Activated CD4-positive, alpha-beta T cell treated with anti-CD3 and anti-CD28 coated beads for 48 hours (primary cell): Measurements from ENCODE around the gene ENDOD1.
"Not testable (repeated sequence)": the region's sequence is repeated elsewhere in the genome, so short reads cannot be mapped to it uniquely, and the experiment has no call there.

Experiments used
- DNase-seq: peaks from one replicate; pipeline ENCODE4 v3.0.0-alpha.2; 2020

ENDOD1 gene

DNA sequence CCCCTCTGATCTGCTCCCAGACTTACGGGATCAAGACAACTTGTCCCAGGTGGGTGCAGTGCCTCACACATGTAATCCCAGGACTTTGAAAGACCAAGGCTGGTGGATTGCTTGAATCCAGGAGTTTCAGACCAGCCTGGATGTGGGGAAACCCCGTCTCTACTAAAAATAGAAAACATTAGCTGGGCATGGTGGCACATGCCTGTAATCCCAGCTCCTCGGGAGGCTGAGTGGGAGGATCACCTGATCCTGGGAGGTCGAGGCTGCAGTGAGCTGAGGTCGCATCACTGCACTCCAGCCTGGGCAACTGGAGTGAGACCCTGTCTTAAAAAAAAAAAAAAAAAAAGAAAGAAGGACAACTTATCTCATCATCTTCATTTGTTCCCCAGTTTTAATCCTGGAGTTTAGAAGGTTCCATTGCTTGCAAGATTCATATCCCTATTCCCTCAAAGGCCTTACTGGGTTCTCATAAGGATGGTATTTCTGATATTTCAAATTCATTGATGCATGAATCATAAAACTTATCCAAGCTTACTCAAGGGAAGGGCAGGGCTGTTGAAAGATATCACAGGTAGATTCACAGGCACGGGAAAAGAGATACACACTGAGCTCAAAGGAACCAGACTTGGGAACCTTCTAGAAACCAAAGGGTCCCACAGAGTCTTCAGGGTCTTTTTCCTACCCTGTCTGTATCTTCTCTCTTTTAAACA, 14.6 kb downstream of the ENDOD1 start:
- DNase-seq, result no peak

DNA sequence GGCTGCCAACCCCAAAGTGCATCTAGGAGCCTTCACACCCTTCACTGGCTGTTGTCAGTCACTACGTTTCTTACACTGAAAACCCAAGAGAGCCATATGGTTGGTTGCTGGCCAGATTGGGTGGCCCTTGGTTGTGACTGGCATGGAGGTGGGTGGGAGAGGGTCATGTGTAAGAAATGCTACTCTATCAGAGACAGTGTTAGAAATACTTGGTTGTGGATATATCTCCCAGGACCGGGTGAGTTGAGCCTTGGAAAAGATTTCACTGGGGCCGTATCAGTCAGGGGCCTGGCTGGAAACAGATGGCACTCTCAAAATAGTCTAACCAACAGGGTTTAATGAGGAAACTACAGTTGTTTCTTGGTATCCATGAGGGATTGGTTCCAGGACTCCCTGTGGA, 15.2 kb downstream of the ENDOD1 start:
- DNase-seq, result no peak

DNA sequence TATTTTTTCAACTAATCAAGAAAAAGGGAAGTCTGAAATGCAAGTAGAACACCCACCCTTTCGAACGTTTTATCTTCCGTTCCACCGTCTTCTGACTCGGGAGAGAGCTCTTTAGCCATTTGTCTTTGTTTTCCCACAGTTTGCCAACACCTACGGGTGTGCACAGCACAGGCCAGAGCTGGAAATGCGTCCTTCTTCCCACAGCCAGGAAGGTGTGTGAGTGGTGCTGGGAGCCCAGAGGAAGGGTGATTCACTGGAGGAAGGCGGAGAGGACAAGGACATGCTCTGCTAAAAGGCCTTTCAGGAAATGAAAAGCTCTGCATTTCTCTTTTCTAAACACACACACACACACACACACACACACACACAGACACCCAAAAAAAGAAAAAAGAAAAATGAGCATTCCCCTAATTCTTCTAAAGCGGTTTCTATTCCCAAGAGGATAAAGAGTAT, 18.5 kb downstream of the ENDOD1 start:
- DNase-seq, result no peak

DNA sequence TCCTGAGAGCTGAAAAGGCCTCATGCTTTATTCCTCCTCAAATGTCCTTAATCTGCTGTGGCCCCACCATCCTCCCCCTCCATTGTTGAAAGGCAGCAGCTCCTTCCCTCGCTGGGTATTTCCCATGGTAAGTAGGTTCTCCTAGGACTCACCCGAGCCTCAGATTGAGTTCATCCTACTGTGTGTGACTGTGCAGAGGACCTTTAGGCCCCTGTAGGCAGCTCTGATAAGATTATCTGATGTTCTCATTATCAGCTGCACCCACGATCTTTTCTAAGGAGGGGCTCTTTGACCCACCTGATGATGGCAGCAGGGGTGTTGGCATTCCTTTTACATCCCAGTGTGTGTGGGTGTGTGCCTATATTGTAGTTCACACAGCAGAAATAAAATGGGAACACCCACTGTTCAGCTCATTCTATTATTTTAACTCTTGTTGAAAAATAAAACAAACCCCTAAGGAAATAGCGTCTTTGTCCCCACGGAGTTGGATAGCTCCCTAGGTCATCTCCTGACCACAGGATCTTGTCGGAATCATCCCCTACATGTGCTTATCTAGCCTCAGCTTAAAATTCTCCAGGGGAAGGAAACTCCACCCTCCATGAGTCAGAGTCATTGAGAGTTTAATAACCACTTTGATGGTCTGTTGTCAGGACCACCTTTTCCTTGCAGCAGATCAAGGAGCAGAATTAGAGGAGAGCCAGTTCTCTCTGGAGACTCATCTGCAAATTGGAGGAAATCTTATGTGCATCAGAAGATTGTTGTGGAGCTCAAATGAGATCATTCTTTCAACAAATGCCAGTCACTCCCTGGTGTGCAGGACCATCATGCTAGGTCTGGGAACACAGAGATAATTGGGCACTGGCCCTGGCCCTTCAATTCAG, 19.3 kb downstream of the ENDOD1 start:
- DNase-seq, result no peak

DNA sequence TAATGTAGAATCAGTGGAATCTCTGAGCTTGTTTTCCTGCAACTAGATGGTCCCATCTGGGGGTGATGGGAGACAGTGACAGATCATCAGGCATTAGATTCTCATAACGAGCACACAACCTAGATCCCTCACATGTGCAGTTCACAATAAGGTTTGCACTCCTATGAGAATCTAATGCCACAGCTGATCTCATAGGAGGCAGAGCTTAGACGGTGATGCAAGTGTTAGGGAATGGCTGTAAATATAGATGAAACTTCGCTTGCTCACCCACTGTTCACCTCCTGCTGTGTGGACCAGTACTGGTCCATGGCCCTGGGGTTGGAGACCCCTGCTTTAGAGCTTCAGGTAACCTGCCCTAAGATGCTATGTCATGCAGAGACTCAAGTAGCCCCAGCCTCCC, 21.8 kb downstream of the ENDOD1 start:
- not testable (repeated sequence) for DNase-seq

DNA sequence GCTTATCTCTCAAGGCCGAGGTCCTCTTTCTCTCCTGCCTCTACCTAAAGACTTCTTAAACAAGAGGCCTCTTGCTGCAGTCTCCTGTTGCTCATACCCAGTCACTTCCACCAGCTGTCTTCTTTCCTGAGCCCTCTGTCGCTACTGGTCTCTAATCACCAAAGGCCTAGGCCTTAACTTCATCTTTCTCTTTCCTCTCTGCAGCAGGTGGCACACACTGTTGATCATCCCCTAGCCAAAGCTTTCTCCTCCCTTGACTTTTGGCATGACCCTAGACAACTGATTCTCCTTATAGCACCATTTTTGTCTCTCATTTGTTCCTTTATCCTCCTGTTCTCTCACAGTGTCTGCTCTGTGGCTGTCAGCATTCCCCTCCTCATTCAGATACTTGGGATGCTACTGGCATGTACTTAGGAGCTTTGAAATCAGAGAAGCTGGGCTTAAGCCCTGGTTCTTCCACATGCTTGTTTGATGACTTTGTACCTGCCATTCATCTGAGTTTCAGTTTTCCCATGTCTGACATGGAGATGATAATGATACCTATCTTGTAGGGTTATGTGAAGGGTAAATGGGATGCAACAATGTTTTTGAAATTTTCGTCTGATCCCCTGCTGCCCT, 22.4 kb downstream of the ENDOD1 start:
- no peak for DNase-seq

DNA sequence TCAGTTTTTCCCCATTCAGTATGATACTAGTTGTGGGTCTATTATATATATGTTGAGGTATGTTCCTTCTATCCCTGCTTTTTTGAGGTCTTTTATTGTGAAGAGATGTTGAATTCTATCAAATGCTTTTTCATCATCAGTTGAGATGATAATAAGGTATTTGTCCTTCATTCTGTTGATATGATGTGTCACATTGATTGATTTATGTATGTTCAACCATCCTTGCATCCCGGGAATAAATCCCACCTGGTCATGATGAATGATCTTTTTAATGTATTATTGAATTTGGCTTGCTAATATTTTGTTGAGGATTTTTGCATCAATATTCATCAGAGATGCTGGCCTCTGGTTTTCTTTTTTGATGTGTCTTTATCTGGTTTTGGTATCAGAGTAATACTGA, 26.0 kb downstream of the ENDOD1 start:
- no peak for DNase-seq

DNA sequence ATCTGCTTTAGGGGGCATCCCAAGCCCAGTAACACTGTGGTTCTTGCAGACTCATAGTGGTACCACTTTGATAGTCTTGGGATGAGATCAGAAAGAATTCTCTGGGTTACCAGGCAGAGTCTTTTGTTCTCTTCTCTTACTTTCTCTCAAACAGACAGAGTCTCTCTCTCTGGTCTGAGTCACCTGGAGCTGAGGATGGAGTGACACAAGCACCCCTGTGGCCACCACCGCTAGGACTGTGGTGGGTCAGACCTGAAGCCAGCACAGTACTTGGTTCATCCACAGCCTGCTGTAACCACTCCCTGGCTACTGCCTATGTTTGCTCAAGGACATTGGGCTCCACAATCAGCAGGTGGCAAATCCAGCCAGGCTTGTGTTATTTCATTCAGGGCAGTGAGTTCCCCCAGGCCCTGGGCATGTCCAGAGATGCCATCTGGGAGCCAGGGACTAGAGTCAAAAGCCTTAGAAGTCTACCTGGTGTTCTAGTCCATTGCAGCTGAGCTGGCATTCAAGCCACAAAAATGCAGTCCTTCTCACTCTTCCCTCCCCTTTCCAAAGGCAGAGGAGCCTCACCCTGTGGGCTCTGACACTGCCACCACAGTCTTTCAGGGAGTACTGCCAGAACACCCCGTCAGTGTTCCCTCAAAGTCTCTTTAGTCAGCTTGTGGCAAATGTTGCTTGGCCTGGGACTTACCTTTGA, 29.9 kb downstream of the ENDOD1 start:
- no peak for DNase-seq

DNA sequence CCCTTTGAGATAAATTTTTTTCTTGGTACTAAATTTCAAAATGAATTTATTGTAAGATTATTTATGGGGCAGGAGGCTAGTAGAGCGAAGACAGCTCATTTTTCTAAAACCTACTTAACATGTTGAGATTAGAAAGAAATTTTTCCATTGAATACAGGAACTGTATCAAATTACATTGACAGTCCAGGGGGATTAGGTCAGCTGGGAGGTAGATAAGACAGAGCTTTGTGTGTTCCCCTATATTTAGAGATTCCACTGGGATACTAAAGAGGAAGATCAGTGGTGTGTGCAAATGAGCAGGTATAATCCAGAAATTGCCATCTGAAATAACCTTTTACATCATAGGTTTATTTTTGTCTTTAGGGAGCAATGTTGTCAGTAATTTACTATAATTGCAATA, 32.1 kb downstream of the ENDOD1 start:
- DNase-seq, result no peak

DNA sequence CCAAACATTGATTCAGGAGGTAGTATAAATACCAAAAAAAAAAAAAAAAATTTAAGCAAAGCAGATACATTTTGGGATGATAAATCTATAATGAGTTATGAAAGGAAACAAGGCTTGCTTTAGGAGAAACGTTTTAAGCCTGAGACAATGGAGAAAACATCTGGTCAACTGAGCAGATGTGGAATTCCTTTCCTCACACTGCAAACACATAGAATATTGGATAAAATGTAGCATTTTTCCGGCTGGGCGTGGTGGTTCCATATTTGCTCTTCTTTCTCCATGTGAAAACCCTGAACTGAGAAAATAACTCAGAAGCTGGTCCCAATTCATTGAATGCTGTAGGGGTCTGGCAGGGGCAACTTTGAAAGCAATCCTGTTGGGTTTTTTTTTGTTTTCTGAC, 33.9 kb downstream of the ENDOD1 start:
- DNase-seq, result no peak

DNA sequence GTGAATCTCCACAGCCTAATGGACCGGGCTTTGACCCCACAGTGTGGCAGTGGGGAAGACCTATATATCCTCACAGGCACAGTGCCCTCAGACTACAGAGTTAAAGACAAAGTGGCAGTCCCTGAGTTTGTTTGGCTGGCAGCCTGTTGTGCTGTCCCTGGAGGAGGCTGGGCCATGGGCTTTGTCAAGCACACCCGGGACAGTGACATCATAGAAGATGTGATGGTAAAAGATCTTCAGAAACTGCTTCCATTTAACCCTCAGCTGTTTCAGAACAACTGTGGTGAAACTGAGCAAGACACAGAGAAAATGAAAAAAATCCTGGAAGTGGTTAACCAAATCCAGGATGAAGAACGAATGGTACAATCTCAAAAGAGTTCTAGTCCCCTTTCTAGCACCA, 39.0 kb downstream of the ENDOD1 start:
- DNase-seq, result no peak

DNA sequence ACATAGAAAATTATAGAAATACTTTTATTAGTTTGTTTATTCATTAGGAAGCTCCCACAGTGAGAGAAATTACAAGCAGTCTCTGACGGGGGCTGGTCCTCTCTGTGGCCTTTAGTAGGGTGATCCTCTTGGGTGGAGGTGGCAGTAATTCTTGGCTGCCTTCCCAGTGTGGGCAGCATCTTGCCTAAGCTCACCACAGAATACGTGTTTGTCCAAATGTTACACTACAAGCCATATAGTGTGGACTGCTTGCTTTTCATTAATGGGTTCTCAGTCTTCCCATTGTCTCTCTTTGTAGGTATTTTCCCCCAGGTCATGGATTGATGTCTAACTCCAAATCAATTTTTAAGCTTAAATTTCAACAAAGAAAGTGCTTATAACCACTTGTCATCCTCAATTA, 43.3 kb downstream of the ENDOD1 start:
- no peak for DNase-seq

DNA sequence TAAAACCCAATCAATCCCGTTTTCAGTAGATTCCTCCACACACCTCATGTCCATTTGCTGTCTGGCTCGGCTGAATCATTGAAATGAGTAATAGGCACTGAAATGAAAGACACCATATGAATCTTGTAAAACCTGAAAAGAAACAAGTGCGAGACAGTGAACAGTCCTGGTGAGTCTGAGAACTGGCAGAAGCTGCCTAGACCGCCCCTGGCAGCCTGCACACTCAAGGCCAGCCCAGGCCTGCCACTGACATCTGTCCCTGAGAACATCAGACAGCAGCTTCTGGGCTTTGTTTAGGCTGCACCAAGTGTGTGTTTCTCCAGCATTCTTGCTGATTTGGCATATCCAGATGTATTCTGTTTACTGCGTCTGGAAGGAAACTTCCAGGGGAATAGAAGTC, 44.8 kb downstream of the ENDOD1 start:
- no peak for DNase-seq

DNA sequence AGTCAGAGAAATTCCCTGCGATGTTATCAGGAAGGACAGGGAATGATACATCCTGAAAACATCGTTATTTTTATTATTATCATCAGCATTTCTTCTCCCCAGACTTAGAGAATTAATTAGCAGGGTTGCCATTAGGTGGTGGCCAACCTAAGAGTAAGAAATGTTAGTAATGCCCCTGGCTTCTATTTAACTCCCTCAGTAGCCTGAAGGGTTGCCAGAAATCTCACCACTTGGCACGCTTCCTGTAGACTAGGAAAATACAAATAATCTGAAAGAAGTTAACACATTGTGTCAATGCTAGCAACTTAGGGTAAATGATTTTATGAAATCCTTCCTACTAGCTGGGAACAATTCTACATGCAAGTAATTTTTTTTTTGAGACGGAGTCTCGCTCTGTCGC, 45.5 kb downstream of the ENDOD1 start:
- DNase-seq, result no peak

DNA sequence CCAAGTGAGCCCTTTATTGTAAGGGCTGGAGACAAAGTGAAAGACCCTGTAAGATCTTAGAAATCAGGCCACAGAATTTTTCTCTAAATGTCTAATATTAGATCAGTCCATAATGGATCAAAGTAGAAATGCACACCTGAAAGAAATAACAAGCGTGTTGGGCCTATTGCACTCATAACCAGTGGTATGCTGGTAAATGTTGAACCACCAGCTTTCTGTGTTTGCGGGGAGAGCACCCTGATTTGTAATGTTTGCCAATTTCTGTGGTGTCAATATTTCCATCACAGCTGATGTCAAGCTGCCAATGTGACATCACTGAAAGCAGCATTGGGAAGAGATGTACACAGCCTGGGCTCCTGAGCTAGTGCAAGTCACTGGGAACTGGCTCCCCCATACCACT, 46.2 kb downstream of the ENDOD1 start:
- no peak for DNase-seq

DNA sequence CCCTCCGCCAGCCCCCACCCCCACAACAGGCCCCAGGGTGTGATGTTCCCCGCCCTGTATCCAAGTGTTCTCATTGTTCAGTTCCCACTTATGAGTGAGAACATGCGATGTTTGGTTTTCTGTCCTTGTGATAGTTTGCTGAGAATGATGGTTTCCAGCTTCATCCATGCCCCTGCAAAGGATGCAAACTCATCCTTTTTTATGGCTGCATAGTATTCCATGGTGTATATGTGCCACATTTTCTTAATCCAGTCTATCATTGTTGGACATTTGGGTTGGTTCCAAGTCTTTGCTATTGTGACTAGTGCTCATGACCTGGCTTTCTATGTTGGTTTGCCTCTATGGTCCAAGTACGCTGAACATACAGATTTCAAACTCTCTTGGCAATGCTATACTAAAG, 47.1 kb downstream of the ENDOD1 start:
- DNase-seq, result not testable (repeated sequence)

DNA sequence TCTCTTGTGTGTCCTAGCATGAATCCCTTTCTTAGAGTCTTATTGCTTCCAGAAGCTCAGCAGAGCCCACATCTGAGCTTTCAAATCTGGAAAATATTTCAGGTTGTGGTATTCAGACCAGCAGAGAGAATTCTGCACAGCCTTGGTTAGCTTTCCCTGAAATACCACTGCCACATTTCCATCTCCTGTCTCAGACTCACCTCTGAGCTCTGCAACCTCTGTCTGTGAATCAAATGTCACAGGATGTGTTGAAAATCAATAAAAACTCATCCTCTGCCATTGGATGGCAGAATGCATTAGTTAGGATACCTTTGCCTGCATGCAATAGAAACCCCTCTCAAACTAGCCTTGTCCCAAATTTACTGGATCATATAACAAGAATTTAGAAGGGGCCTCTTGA, 47.7 kb downstream of the ENDOD1 start:
- DNase-seq, result no peak

DNA sequence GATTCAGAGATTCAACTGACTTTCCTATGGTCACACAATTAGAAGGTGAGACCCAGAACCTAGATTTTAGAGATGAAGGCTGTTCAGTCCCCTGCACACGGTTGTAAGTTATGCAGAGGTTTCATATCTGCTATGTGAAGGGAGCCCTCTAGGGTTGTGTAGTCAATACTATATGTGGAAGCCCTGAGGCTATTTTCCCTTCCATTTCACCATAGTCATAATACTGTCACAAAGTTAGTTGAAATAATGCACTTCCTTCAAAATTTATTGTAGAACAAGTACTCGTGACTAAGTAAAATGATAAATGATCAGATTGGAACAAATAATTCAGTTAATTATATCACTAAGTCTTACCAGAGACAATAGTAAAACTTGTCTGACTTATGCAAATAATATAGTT, 48.8 kb downstream of the ENDOD1 start:
- no peak for DNase-seq

DNA sequence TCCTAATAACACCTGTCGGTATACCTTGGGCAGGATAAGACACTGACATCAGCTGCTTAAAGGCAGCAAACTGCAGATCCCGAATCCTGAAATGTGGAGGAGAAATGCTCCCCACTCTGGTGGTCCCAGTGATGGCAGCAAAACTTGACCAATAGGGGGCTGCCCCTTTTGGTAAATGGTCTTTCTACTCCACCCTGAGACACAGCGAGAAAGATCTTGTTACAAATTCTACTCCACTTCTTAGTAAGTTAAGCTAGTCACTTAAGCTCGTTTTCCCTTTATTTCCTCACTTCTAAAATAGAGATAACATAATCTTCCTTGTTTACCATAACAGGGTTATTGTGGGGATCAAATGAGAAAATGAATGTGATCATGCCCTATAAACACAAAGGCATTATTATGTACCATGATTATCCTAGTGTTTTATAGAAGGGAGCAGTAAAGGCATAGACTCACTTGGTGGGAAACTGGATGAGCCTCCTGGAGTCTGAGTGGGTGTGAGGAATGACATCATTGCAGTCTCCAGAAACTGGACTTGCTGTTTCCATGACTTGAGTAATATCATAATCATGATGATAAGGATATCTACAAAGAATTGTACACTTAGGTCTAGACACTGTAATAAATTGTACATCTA, 50.9 kb downstream of the ENDOD1 start:
- no peak for DNase-seq

DNA sequence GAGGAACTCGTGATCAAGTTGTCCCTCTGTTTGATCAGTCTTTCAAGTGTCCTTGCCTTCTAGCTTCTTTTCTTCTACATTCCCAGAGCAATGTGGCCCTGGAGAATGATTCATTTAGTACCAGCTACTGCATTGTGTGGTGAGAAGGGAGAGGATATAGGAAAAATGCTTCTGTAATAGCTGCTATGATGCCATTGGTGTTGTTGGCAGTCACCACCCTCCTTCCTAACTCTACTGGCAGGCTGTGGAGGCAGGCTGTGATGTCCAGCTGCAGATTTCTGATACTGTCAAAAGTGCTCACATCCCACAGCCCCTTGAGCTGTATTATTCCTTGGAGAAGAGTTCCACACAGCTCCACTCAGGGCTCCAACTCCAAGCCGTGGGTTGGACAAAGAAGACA, 52.8 kb downstream of the ENDOD1 start:
- DNase-seq, result no peak

DNA sequence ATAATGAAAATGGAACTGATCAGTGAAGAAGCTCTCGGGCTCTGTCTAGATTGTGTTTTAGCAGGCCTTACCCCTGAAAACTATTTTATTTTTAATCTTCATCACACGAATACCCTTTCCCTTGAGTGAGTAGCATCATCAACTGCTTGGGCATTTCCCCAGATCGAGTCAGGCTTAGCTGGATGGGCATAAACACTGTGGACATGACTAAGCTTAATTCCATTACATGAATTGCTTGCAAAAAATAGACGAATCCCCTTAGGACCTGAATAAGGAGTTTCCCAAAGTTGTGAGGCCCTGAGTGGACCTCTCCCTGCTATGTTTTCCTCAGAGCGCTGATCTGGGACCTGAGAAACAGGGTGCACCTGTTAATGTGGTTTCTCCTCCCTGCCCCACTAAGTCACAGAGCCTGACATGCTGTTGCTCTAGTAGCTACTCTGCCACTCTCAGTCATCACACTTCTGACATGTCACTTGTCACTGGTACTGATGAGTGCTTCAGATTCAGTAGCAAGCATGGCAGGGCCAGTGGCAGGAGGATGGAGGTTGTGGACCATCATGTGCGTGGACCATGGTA, 53.5 kb downstream of the ENDOD1 start:
- no peak for DNase-seq
